ENCODE measurements around the gene SRCAP.

- TF ChIP-seq CTCF (conservative IDR thresholded peaks at IDR 0.05; ENCODE audit: low read length) (no peak), EZH2phosphoT487 (IDR thresholded peaks at IDR 0.05; ENCODE audit: borderline replicate concordance) (no peak)
Measured at GRCh38 chr16:30769379-30770089, 70.6 kb downstream of the SRCAP start.

Measured in Loucy (cell line).